ENCODE measurements around the gene GFI1B.

The GFI1B gene

DNA sequence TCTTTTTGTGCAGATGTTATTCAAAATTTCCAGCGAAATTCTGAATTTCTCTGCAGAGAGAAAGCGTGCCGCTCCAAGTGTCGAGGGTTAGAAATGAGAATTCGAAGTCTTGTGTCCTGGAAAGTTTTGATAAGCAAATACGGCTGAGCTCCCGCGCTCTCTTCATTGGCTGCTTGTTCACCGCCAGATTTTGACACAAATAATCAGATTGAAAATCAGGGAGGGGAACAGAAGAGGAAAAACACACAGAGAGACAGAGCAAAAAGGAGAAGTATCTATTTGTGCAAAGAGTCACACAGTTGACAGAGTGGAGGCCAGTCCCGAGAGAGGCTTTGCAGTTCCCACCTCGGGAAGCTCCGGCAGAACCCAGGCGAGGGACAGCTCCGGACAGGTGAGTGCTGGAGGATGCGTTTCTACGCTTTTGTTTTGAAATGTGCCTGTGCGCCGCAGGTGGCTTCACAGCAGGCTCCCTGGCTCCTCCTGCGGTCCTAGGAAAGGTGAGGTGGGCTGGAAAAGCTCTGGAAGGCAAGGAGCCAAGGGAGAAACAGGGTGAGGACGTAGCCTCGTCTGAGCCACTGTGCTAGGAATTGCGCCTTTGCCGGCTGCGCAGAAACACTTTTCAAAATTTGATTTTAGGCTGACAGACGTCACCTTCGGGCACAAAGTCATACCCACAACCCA lies at the start of gene GFI1B:
Gene GFI1B (plus strand): TSS at position 244 of the 681 bp plus-strand sequence. CDS start 7,985 bp downstream, outside the sequence.
- no peak for DNase-seq (ENCODE audit: low read depth)
- TF ChIP-seq, protein P1, sequence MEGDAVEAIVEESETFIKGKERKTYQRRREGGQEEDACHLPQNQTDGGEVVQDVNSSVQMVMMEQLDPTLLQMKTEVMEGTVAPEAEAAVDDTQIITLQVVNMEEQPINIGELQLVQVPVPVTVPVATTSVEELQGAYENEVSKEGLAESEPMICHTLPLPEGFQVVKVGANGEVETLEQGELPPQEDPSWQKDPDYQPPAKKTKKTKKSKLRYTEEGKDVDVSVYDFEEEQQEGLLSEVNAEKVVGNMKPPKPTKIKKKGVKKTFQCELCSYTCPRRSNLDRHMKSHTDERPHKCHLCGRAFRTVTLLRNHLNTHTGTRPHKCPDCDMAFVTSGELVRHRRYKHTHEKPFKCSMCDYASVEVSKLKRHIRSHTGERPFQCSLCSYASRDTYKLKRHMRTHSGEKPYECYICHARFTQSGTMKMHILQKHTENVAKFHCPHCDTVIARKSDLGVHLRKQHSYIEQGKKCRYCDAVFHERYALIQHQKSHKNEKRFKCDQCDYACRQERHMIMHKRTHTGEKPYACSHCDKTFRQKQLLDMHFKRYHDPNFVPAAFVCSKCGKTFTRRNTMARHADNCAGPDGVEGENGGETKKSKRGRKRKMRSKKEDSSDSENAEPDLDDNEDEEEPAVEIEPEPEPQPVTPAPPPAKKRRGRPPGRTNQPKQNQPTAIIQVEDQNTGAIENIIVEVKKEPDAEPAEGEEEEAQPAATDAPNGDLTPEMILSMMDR (IDR thresholded peaks at IDR 0.05; ENCODE audit: control insufficient read depth, extremely low read depth, insufficient read depth), result no peak
- no peak within 1 kb of the TSS for H3K4me3 ChIP-seq (ENCODE audit: low read depth, low read length)

DNA sequence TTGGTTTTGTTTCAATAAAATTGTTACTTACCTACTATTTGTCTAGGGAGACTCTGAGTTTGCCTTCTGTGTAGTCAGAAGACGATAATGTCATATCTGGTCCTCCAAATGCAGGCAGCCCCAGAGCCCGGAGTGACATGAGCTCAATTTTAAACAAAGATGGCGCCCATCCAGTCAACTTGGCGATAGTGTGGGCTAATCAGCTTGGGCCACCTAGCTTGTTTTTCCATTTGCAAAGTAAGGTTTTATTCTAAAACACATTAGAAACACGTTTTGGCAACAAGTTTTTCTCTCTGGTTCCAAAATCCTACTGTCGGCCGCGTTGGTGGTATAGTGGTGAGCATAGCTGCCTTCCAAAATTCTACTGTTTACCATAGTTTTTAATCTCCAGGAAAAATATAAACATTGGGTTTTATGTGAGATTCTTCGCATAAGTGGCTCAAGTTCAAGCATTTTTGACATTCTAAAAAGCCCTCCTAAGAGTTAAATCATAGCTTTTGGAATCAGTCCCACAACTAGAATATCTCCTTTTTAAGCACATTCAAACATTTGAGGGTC lies 47.2 kb upstream of the GFI1B start:
- DNase-seq (ENCODE audit: low read depth), result no peak
- TF ChIP-seq, protein P1 (IDR thresholded peaks at IDR 0.05; ENCODE audit: control insufficient read depth, extremely low read depth, insufficient read depth), result no peak

DNA sequence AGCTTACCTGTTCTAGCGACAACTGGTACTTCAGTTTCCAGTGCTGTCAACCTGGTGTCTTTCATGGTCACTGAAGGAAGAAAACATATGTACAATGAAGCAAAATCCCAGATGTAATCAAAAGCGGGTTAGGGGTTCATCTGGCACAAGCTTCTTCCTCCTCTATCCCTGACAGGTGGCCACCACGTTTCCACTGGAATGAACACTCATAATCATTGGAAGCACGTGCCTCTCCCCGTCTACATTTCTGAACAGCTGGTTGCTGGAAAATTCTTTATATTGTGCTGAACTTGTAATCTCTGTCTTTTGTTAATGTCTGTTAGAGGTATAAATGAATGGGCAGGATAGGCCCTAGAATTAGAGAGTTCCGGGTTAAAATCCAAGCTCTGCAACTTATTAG lies 43.5 kb upstream of the GFI1B start:
- DNase-seq (ENCODE audit: low read depth), result no peak
- TF ChIP-seq, protein P1 (IDR thresholded peaks at IDR 0.05; ENCODE audit: control insufficient read depth, extremely low read depth, insufficient read depth), result no peak
- no peak overlapping the region for H3K4me3 ChIP-seq (ENCODE audit: low read depth, low read length)

More for the DNA sequence above, 47.2 kb upstream of the GFI1B start:
- no peak overlapping the region for H3K4me3 ChIP-seq (ENCODE audit: low read depth, low read length)

DNA sequence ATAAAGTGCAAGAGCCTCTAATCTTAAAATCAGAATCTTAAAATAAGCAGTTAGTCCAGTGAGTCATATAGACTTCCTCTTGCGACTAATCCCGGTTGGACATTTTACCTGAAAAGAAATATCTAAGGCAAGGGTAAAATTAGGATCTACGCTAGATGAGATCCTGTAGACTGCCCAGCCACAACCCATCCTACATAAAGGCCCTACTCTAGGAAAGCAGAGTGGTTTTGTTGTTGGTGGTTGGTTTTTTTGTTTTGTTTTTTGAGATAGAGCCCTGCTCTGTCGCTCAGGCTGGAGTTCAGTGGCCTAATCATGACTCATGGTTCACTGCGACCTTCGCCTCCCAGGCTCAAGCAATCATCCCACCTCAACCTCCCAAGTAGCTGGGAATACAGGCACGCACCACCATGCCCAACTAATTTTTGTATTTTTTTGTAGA lies 41.0 kb upstream of the GFI1B start:
- no peak for DNase-seq (ENCODE audit: low read depth)
- no peak overlapping the region for H3K4me3 ChIP-seq (ENCODE audit: low read depth, low read length)
- TF ChIP-seq, protein P1 (IDR thresholded peaks at IDR 0.05; ENCODE audit: control insufficient read depth, extremely low read depth, insufficient read depth), result no peak

DNA sequence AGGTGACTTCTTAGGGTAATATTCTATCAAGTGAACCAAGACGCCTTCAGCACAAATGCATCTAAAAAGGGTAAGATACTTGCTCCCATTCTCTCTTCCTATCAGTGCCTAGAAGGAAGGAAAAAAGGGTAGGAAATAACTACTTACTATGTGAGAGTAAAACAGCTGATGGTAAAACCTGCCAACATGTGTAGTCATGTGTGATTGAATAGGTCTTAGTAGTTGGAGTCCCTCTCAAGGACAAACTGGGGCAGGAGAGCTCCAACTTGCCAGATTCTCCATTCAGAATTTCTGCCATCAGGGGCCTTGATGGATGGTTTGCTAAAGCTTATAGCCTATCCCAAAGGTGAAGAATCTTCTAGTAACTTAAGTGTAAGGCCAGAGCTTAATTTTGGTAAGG lies 39.3 kb upstream of the GFI1B start:
- no peak for DNase-seq (ENCODE audit: low read depth)
- TF ChIP-seq, protein P1 (IDR thresholded peaks at IDR 0.05; ENCODE audit: control insufficient read depth, extremely low read depth, insufficient read depth), result no peak
- no peak overlapping the region for H3K4me3 ChIP-seq (ENCODE audit: low read depth, low read length)

DNA sequence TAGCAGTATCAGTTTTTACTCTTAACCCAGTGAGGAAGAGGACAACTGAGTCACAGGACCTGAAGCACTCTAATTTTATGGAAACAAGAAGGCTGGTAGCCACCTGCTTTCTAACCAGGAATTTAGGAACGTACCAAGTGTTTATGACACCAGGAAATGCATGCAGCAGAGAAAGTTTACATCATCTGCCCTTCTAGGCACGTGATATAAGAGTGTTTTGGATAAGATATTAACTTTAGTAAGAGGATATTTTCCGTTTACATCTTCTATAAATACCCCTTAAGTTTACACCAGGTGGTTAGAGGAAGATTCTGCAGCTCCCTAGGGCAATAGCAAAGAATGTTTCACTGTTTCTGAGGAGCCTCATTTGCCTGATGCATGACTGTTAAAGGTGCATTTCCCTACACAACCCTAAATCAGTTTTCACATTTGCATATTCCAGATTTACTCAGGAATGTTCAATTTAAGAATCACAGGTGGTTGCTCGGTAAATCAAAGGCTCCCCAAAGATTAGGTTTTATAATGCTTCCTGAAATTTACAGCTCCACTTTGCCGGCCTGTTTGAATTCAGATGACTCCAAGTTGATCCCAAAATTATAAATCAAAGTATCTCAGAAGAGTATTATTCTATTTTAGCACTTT lies 35.8 kb upstream of the GFI1B start:
- DNase-seq (ENCODE audit: low read depth), result no peak
- TF ChIP-seq, protein P1 (IDR thresholded peaks at IDR 0.05; ENCODE audit: control insufficient read depth, extremely low read depth, insufficient read depth), result no peak
- H3K4me3 ChIP-seq (ENCODE audit: low read depth, low read length), result peak overlapping the region; percentile 99
